ENCODE data around the gene TACC2. TPM values are rescaled to one million over a fixed set of nuclear protein-coding genes. Genes with fewer than 3 reads are reported as not detected.

The TACC2 gene
- total RNA-seq, 1 experiment from 2014 or later: 24.4 TPM

DNA sequence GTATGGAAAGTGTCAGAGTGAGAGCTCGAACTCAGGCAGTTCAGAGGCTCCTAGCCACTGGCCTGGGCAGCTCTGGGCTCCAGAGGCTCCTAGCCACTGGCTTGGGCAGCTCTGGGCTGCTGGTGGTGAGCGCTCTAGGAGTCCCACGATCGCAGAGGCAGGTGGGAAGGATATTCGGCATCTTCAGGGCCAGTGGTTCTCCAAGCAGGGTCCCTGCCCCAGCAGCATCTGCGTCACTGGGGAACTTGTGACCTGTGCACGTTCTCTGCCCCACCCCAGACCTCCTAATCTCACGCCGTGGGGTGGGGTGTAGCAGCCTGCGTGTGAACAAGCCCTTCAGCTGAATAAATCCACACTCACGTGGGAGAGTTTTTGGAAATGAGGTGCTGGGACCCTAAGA, 256.9 kb downstream of the TACC2 start:
- no TSS peak for BruUV-seq (replicated peaks)
- Mint-ChIP-seq H3K27me3 (ENCODE audit: unreplicated experiment) (no peaks in the 10 kb centered on the region), H3K9me3 (ENCODE audit: low read depth, unreplicated experiment) (no peaks in the 10 kb centered on the region), H3K4me1 (ENCODE audit: low read depth, unreplicated experiment) (no peaks in the 10 kb centered on the region), H3K36me3 (ENCODE audit: insufficient read depth, unreplicated experiment) (peaks cover 5% of the 10 kb centered on the region), H3K27ac (ENCODE audit: unreplicated experiment) (no peak overlapping the region), H3K4me3 (ENCODE audit: low read depth, unreplicated experiment) (no peak overlapping the region)
- intact Hi-C loops (cut with micrococcal nuclease; ENCODE audit: unreplicated experiment): no loop called here
- no peak for DNase-seq
- CTCF ChIA-PET: no interaction called here
- TF ChIP-seq, protein P1, sequence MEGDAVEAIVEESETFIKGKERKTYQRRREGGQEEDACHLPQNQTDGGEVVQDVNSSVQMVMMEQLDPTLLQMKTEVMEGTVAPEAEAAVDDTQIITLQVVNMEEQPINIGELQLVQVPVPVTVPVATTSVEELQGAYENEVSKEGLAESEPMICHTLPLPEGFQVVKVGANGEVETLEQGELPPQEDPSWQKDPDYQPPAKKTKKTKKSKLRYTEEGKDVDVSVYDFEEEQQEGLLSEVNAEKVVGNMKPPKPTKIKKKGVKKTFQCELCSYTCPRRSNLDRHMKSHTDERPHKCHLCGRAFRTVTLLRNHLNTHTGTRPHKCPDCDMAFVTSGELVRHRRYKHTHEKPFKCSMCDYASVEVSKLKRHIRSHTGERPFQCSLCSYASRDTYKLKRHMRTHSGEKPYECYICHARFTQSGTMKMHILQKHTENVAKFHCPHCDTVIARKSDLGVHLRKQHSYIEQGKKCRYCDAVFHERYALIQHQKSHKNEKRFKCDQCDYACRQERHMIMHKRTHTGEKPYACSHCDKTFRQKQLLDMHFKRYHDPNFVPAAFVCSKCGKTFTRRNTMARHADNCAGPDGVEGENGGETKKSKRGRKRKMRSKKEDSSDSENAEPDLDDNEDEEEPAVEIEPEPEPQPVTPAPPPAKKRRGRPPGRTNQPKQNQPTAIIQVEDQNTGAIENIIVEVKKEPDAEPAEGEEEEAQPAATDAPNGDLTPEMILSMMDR (IDR thresholded peaks at IDR 0.05; ENCODE audit: unreplicated experiment): no peak

- Mint-ChIP-seq H3K27ac (ENCODE audit: unreplicated experiment) (no peak overlapping the region), H3K36me3 (ENCODE audit: insufficient read depth, unreplicated experiment) (peaks cover 5% of the 10 kb centered on the region), H3K27me3 (ENCODE audit: unreplicated experiment) (no peaks in the 10 kb centered on the region), H3K4me3 (ENCODE audit: low read depth, unreplicated experiment) (no peak overlapping the region), H3K4me1 (ENCODE audit: low read depth, unreplicated experiment) (no peaks in the 10 kb centered on the region), H3K9me3 (ENCODE audit: low read depth, unreplicated experiment) (no peaks in the 10 kb centered on the region)
- TF ChIP-seq, protein P1 (IDR thresholded peaks at IDR 0.05; ENCODE audit: unreplicated experiment): no peak
- no peak for DNase-seq
- intact Hi-C loops (cut with micrococcal nuclease; ENCODE audit: unreplicated experiment): no loop called here
- BruUV-seq (replicated peaks): no TSS peak
- CTCF ChIA-PET: no interaction called here
These were observed 258.0 kb downstream of the TACC2 start for GRCh38 chr10:122246830-122247520.

- TF ChIP-seq, protein P1 (IDR thresholded peaks at IDR 0.05; ENCODE audit: unreplicated experiment): no peak
- Mint-ChIP-seq H3K36me3 (ENCODE audit: insufficient read depth, unreplicated experiment) (peaks cover 5% of the 10 kb centered on the region), H3K27me3 (ENCODE audit: unreplicated experiment) (no peaks in the 10 kb centered on the region), H3K9me3 (ENCODE audit: low read depth, unreplicated experiment) (no peaks in the 10 kb centered on the region), H3K27ac (ENCODE audit: unreplicated experiment) (no peak overlapping the region), H3K4me3 (ENCODE audit: low read depth, unreplicated experiment) (no peak overlapping the region), H3K4me1 (ENCODE audit: low read depth, unreplicated experiment) (no peaks in the 10 kb centered on the region)
- DNase-seq: no peak
- CTCF ChIA-PET: no interaction called here
- intact Hi-C loops (cut with micrococcal nuclease; ENCODE audit: unreplicated experiment): no loop called here
- no TSS peak for BruUV-seq (replicated peaks)
These were observed 259.7 kb downstream of the TACC2 start for GRCh38 chr10:122248356-122249302.

DNA sequence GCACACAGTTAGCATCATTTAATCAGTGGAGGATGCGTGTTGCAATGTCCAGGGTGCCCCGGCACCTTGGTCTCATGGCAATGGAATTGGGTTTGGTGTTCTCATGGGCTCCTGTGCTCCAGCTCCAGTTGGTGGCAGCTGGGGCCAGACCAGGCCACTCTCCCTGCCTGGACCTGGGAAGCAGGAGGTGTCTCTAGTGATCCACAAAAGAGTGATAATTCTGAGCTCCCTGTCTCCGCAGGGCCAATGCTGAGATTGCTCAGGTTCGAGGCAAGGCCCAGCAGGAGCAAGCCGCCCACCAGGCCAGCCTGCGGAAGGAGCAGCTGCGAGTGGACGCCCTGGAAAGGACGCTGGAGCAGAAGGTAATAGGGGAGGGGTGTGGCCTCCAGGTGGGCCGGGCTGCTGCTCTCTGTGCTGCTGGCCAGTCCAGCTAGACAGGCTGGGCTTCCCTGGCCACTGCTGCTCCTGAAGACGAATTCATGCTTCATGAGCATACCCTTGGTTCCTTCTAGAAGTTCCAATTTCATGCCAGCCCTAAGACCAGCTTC, 260.4 kb downstream of the TACC2 start:
- CTCF ChIA-PET: no interaction called here
- peaks cover 5% of the 10 kb centered on the region for H3K36me3 Mint-ChIP-seq (ENCODE audit: insufficient read depth, unreplicated experiment)
- H3K4me1 Mint-ChIP-seq (ENCODE audit: low read depth, unreplicated experiment): no peaks in the 10 kb centered on the region
- H3K27ac Mint-ChIP-seq (ENCODE audit: unreplicated experiment): no peak overlapping the region
- no peak for DNase-seq
- no peak overlapping the region for H3K4me3 Mint-ChIP-seq (ENCODE audit: low read depth, unreplicated experiment)
- no peaks in the 10 kb centered on the region for H3K27me3 Mint-ChIP-seq (ENCODE audit: unreplicated experiment)
- intact Hi-C loops (cut with micrococcal nuclease; ENCODE audit: unreplicated experiment): no loop called here
- H3K9me3 Mint-ChIP-seq (ENCODE audit: low read depth, unreplicated experiment): no peaks in the 10 kb centered on the region
- no TSS peak for BruUV-seq (replicated peaks)
- TF ChIP-seq, protein P1 (IDR thresholded peaks at IDR 0.05; ENCODE audit: unreplicated experiment): no peak
